Sigmoid colon (tissue), 7 donors: ENCODE measurements around the gene HRAS. TPM values are rescaled to one million over a fixed set of nuclear protein-coding genes. Genes with fewer than 3 reads are reported as not detected.
"Not testable (repeated sequence)": the region's sequence is repeated elsewhere in the genome, so short reads cannot be mapped to it uniquely, and the experiment has no call there.

Source experiments
- DNase-seq: peaks from one replicate; pipeline ENCODE4 v3.0.0-alpha.2; 2019
- H3K27ac ChIP-seq, 4 donors: fragments of 200-600 bp; sonication (generic); one replicate each; pipeline ENCODE4 v1.5.1; 2016 to 2019; ENCODE audit warnings: mild to moderate bottlenecking in 1 of 4
- H3K27me3 ChIP-seq, 3 donors: fragments of 200-600 bp; sonication (generic); one replicate each; pipeline ENCODE4 v1.5.1; 2019; ENCODE audit warnings: mild to moderate bottlenecking in 1 of 3
- H3K36me3 ChIP-seq, 4 donors: fragments of 200-600 bp; sonication (generic); one replicate each; pipeline ENCODE4 v1.5.1; 2016 to 2019
- H3K4me1 ChIP-seq, 4 donors: fragments of 200-600 bp; sonication (generic); one replicate each; pipeline ENCODE4 v1.5.1; 2017 to 2019
- H3K4me3 ChIP-seq, 4 donors: fragments of 200-600 bp; sonication (generic); one replicate each; pipeline ENCODE4 v1.5.1; 2017 to 2019; ENCODE audit warnings: mild to moderate bottlenecking in 2 of 4, moderate library complexity in 1 of 4
- H3K9me3 ChIP-seq, 4 donors: fragments of 200-600 bp in 3 of 4; sonication (generic) in 3 of 4; one replicate each; pipeline versions ENCODE4 v1.5.1 to v1.6.1; 2013 to 2019
- EP300 ChIP-seq, 4 donors: sonication (generic); formaldehyde crosslinking; IDR thresholded peaks; one replicate each; pipeline ENCODE4 v1.6.1; 2017; ENCODE audit warnings: antibody characterized with exemption in 4 of 4
- POLR2A ChIP-seq, 2 donors: fragments of 450-650 bp; IDR thresholded peaks; one replicate each; pipeline ENCODE4 v1.6.1; 2016; ENCODE audit warnings: antibody characterized with exemption in 2 of 2, mild to moderate bottlenecking in 2 of 2, moderate library complexity in 2 of 2
- POLR2AphosphoS5 ChIP-seq, 4 donors: sonication (generic); formaldehyde crosslinking; IDR thresholded peaks; one replicate each; pipeline ENCODE4 v1.6.1; 2017; ENCODE audit warnings: antibody characterized with exemption in 4 of 4
- WGBS, 2 donors: extraction: QIAGEN DNeasy Blood & Tissue Kit; methylation state at CpG; one replicate each; pipeline ENCODE4 v1.1.7; 2013; 5-methylcytosine and 5-hydroxymethylcytosine counted together
- intact Hi-C: fragments of 100-400 bp; cut with DNase I; formaldehyde crosslinking; loops from one replicate; pipeline ENCODE4 v1.15.1; 2023
- polyA plus RNA-seq, 3 donors: library from polyadenylated mRNA; stranded (reverse); fragments of 200-250 nt; gene quantifications; one replicate each; pipeline ENCODE4 v1.2.3, GENCODE V29; 2013
- total RNA-seq, 4 donors: library from RNA; depleted of rRNA; stranded (reverse); fragments of >200 nt; gene quantifications; one replicate each; pipeline ENCODE4 v1.1.0, GENCODE V29; 2016
- TF ChIP-seq, protein P1 (sequence below), 4 experiments: fragments of 450-650 bp in 3 of 4; fragments of 200-600 bp in 1 of 4; IDR thresholded peaks; one replicate each; pipeline ENCODE4 v1.5.1; 2016 to 2019; ENCODE audit warnings: antibody characterized with exemption in 4 of 4, mild to moderate bottlenecking in 3 of 4, moderate library complexity in 2 of 4
- donor health status: healthy with polysubstance abuse.
- donor health status: Bipolar disorder and iron deficiency.
- donor health status: healthy.

Gene HRAS
- total and polyA plus RNA-seq, 7 donors: 27.8 to 76.1 (median 44.6) TPM

- DNase-seq: peak; percentile 98
- H3K27ac ChIP-seq: peak overlapping the region; percentile 81 to 90 (median 84)
- peak overlapping the region in 3 of 4 donors; percentile 23 to 37 (median 32) for H3K4me3 ChIP-seq
- peaks cover 0 to 13% (median 0%) of the 10 kb centered on the region in 4 donors for H3K36me3 ChIP-seq
- intact Hi-C loops: loop anchor here (1.0 to 2.0 kb wide), 2 partner anchors 16 to 111 kb away; partner anchors contain the start of gene HRAS
- no peaks in the 10 kb centered on the region for H3K9me3 ChIP-seq
- 4 to 9% methylated on average over 74 of the region's 74 CpGs for WGBS, 2 donors
- no peaks in the 10 kb centered on the region for H3K27me3 ChIP-seq
- TF ChIP-seq EP300 (IDR thresholded peaks at IDR 0.05) (peak in 1 of 4 donors; percentile 9), POLR2AphosphoS5 (IDR thresholded peaks at IDR 0.05) (peak; percentile 14 to 79 (median 41)), POLR2A (IDR thresholded peaks at IDR 0.05) (no peak)
- TF ChIP-seq, protein P1, sequence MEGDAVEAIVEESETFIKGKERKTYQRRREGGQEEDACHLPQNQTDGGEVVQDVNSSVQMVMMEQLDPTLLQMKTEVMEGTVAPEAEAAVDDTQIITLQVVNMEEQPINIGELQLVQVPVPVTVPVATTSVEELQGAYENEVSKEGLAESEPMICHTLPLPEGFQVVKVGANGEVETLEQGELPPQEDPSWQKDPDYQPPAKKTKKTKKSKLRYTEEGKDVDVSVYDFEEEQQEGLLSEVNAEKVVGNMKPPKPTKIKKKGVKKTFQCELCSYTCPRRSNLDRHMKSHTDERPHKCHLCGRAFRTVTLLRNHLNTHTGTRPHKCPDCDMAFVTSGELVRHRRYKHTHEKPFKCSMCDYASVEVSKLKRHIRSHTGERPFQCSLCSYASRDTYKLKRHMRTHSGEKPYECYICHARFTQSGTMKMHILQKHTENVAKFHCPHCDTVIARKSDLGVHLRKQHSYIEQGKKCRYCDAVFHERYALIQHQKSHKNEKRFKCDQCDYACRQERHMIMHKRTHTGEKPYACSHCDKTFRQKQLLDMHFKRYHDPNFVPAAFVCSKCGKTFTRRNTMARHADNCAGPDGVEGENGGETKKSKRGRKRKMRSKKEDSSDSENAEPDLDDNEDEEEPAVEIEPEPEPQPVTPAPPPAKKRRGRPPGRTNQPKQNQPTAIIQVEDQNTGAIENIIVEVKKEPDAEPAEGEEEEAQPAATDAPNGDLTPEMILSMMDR (IDR thresholded peaks at IDR 0.05): peak; percentile 54 to 99 (median 76)
- H3K4me1 ChIP-seq: peaks cover 0 to 9% (median 4%) of the 10 kb centered on the region in 4 donors
Measured at GRCh38 chr11:518463-519202, 16.7 kb downstream of the HRAS start.

GRCh38 chr11:516918-517685 lies 18.3 kb downstream of the HRAS start:
- H3K4me1 ChIP-seq, H3K4me3 ChIP-seq, H3K9me3 ChIP-seq, H3K27me3 ChIP-seq, intact Hi-C loops: not testable (repeated sequence)
- WGBS, 2 donors: 96 to 97% methylated on average over 43 of the region's 43 CpGs
- H3K36me3 ChIP-seq: peaks cover 0 to 13% (median 0%) of the 10 kb centered on the region in 4 donors
- peak overlapping the region in 1 of 4 donors; percentile 81 for H3K27ac ChIP-seq
- peak; percentile 64 for DNase-seq

- Histone ChIP-seq H3K4me1 (peaks cover 0 to 9% (median 4%) of the 10 kb centered on the region in 4 donors), H3K9me3 (no peaks in the 10 kb centered on the region), H3K27ac (no peak overlapping the region), H3K27me3 (no peaks in the 10 kb centered on the region), H3K36me3 (peaks cover 0 to 13% (median 0%) of the 10 kb centered on the region in 4 donors), H3K4me3 (no peak overlapping the region)
- WGBS, 2 donors: 96 to 98% methylated on average over 4 of the region's 4 CpGs
- TF ChIP-seq, protein P1 (IDR thresholded peaks at IDR 0.05): no peak
- no peak for TF ChIP-seq EP300 (IDR thresholded peaks at IDR 0.05)
- TF ChIP-seq POLR2AphosphoS5 (IDR thresholded peaks at IDR 0.05): no peak
- no peak for TF ChIP-seq POLR2A (IDR thresholded peaks at IDR 0.05)
- intact Hi-C loops: no loop called here
- no peak for DNase-seq
Measured at GRCh38 chr11:516400-516799, 19.0 kb downstream of the HRAS start.

- 94 to 96% methylated on average over 6 of the region's 6 CpGs for WGBS, 2 donors
- TF ChIP-seq EP300 (IDR thresholded peaks at IDR 0.05): no peak
- TF ChIP-seq, protein P1 (IDR thresholded peaks at IDR 0.05): no peak
- TF ChIP-seq POLR2AphosphoS5 (IDR thresholded peaks at IDR 0.05): no peak
- TF ChIP-seq POLR2A (IDR thresholded peaks at IDR 0.05): no peak
Measured at GRCh38 chr11:515131-515530, 20.2 kb downstream of the HRAS start.

GRCh38 chr11:514606-515005 lies 20.8 kb downstream of the HRAS start:
- DNase-seq: no peak
- no peaks in the 10 kb centered on the region for H3K9me3 ChIP-seq
- WGBS, 2 donors: 94% methylated on average over 10 of the region's 10 CpGs
- no peak overlapping the region for H3K4me3 ChIP-seq
- H3K27me3 ChIP-seq: no peaks in the 10 kb centered on the region
- H3K27ac ChIP-seq: no peak overlapping the region
- peaks cover 0 to 29% (median 0%) of the 10 kb centered on the region in 4 donors for H3K36me3 ChIP-seq
- intact Hi-C loops: no loop called here
- TF ChIP-seq POLR2A (IDR thresholded peaks at IDR 0.05) (no peak), POLR2AphosphoS5 (IDR thresholded peaks at IDR 0.05) (no peak), EP300 (IDR thresholded peaks at IDR 0.05) (no peak)
- TF ChIP-seq, protein P1 (IDR thresholded peaks at IDR 0.05): no peak
- H3K4me1 ChIP-seq: peaks cover 0 to 9% (median 4%) of the 10 kb centered on the region in 4 donors

More at GRCh38 chr11:515131-515530, 20.2 kb downstream of the HRAS start:
- intact Hi-C loops: no loop called here
- Histone ChIP-seq H3K27ac (no peak overlapping the region), H3K27me3 (no peaks in the 10 kb centered on the region), H3K4me1 (peaks cover 0 to 9% (median 4%) of the 10 kb centered on the region in 4 donors), H3K9me3 (no peaks in the 10 kb centered on the region), H3K4me3 (no peak overlapping the region), H3K36me3 (peaks cover 0 to 24% (median 0%) of the 10 kb centered on the region in 4 donors)
- no peak for DNase-seq
